ENCODE measurements around the gene ANKIB1. TPM values are rescaled to one million over a fixed set of nuclear protein-coding genes. Genes with fewer than 3 reads are reported as not detected.

Gene ANKIB1
- total and polyA plus RNA-seq, 2 experiments from 2014 or later, result 6.3 to 17.2 TPM

GRCh38 chr7:92282221-92282814 lies 36.5 kb downstream of the ANKIB1 start:
- H3K27ac ChIP-seq, result no peak overlapping the region
- H3K36me3 ChIP-seq, result no peaks in the 10 kb centered on the region
- TF ChIP-seq CTCF (IDR thresholded peaks at IDR 0.05; ENCODE audit: low read depth, low read length), result no peak
- H3K27me3 ChIP-seq, result no peaks in the 10 kb centered on the region
- H3K4me3 ChIP-seq, result no peak overlapping the region
- no peak for DNase-seq (ENCODE audit: low read depth in 1 of 2, low spot score in 1 of 2)
- no peaks in the 10 kb centered on the region for H3K4me1 ChIP-seq (ENCODE audit: low read depth)
- H3K9me3 ChIP-seq (ENCODE audit: low read depth), result no peaks in the 10 kb centered on the region

GRCh38 chr7:92282930-92283329 lies 37.2 kb downstream of the ANKIB1 start:
- no peak for TF ChIP-seq CTCF (IDR thresholded peaks at IDR 0.05; ENCODE audit: low read depth, low read length)
- Histone ChIP-seq H3K27ac (no peak overlapping the region), H3K4me3 (no peak overlapping the region), H3K36me3 (no peaks in the 10 kb centered on the region), H3K27me3 (no peaks in the 10 kb centered on the region), H3K9me3 (ENCODE audit: low read depth) (no peaks in the 10 kb centered on the region), H3K4me1 (ENCODE audit: low read depth) (no peaks in the 10 kb centered on the region)
- DNase-seq (ENCODE audit: low read depth in 1 of 2, low spot score in 1 of 2), result no peak

- H3K27me3 ChIP-seq, result no peaks in the 10 kb centered on the region
- no peak overlapping the region for H3K27ac ChIP-seq
- TF ChIP-seq CTCF (IDR thresholded peaks at IDR 0.05; ENCODE audit: low read depth, low read length), result no peak
- no peak for DNase-seq (ENCODE audit: low read depth in 1 of 2, low spot score in 1 of 2)
- no peaks in the 10 kb centered on the region for H3K9me3 ChIP-seq (ENCODE audit: low read depth)
- H3K4me1 ChIP-seq (ENCODE audit: low read depth), result no peaks in the 10 kb centered on the region
- no peaks in the 10 kb centered on the region for H3K36me3 ChIP-seq
- H3K4me3 ChIP-seq, result no peak overlapping the region
These were observed 43.5 kb downstream of the ANKIB1 start for GRCh38 chr7:92289321-92289720.

- TF ChIP-seq CTCF (IDR thresholded peaks at IDR 0.05; ENCODE audit: low read depth, low read length), result no peak
- no peak for DNase-seq (ENCODE audit: low read depth in 1 of 2, low spot score in 1 of 2)
- Histone ChIP-seq H3K9me3 (ENCODE audit: low read depth) (no peaks in the 10 kb centered on the region), H3K4me3 (no peak overlapping the region), H3K36me3 (peaks cover 6% of the 10 kb centered on the region), H3K27me3 (no peaks in the 10 kb centered on the region), H3K4me1 (ENCODE audit: low read depth) (peaks cover 11% of the 10 kb centered on the region), H3K27ac (no peak overlapping the region)
These were observed 47.2 kb downstream of the ANKIB1 start for GRCh38 chr7:92292981-92293380.

- H3K27ac ChIP-seq, result no peak overlapping the region
- no peak overlapping the region for H3K4me3 ChIP-seq
- H3K9me3 ChIP-seq (ENCODE audit: low read depth), result no peaks in the 10 kb centered on the region
- peak in 1 of 2 donors; percentile 24 for DNase-seq (ENCODE audit: low read depth in 1 of 2, low spot score in 1 of 2)
- no peak for TF ChIP-seq CTCF (IDR thresholded peaks at IDR 0.05; ENCODE audit: low read depth, low read length)
- peaks cover 12% of the 10 kb centered on the region for H3K4me1 ChIP-seq (ENCODE audit: low read depth)
- peaks cover 6% of the 10 kb centered on the region for H3K36me3 ChIP-seq
- H3K27me3 ChIP-seq, result no peaks in the 10 kb centered on the region
These were observed 48.3 kb downstream of the ANKIB1 start for GRCh38 chr7:92293896-92294590.
